K562 (cell line): ENCODE results near the gene ATP5PD. TPM values are rescaled to one million over a fixed set of nuclear protein-coding genes. Genes with fewer than 3 reads are reported as not detected.

Experiments
- CHD1 ChIP-seq: fragments of 200-600 bp; sonication (generic); IDR thresholded peaks from one replicate; pipeline ENCODE4 v1.6.1; 2012; ENCODE audit warnings: mild to moderate bottlenecking, moderate library complexity, low read length, inconsistent platforms
- CREM ChIP-seq: IDR thresholded peaks from 2 replicates; pipeline ENCODE4 v1.6.1; 2014; ENCODE audit warnings: antibody characterized with exemption, low read depth
- CTBP1 ChIP-seq: fragments of 450-650 bp; IDR thresholded peaks from 2 replicates; pipeline ENCODE4 v1.6.1; 2016; ENCODE audit warnings: borderline replicate concordance
- HDAC1 ChIP-seq, 2 experiments: fragments of 450-650 bp; IDR thresholded peaks; 2 replicates each; pipeline ENCODE4 v1.6.1; 2016 to 2017; ENCODE audit warnings: inconsistent platforms in 1 of 2, mild to moderate bottlenecking in 1 of 2, moderate library complexity in 1 of 2
- L3MBTL2 ChIP-seq: fragments of 450-650 bp; IDR thresholded peaks from 2 replicates; pipeline ENCODE4 v1.6.1; 2016; ENCODE audit warnings: mild to moderate bottlenecking, moderate library complexity
- MAFF ChIP-seq: IDR thresholded peaks from 2 replicates; pipeline ENCODE4 v1.6.1; 2012; ENCODE audit warnings: low read length, improper control_type of control experiment
- RERE ChIP-seq: sonication (generic); formaldehyde crosslinking; IDR thresholded peaks from 2 replicates; pipeline ENCODE4 v1.8.0; 2023; ENCODE audit warnings: missing genetic modification reagents, mild to moderate bottlenecking, borderline replicate concordance
- TBP ChIP-seq: optimal IDR thresholded peaks from 2 replicates; pipeline ENCODE3; 2011; ENCODE audit warnings: low read depth, low read length, improper control_type of control experiment
- VEZF1 ChIP-seq: fragments of 200-800 bp; sonication (Bioruptor generic); IDR thresholded peaks from 2 replicates; pipeline ENCODE4 v1.6.1; 2017; ENCODE audit warnings: missing genetic modification characterization, missing compliant biosample characterization
- XRCC4 ChIP-seq: IDR thresholded peaks from one replicate; pipeline ENCODE4 v1.6.1; 2011; ENCODE audit not compliant: insufficient read depth, insufficient read length; ENCODE audit errors: extremely low read depth
- ZNF347 ChIP-seq: fragments of 450-650 bp; formaldehyde crosslinking; IDR thresholded peaks from 2 replicates; pipeline ENCODE4 v1.4.0; 2020; ENCODE audit warnings: low read depth, mild to moderate bottlenecking, moderate library complexity
- ZNF407 ChIP-seq: fragments of 450-650 bp; IDR thresholded peaks from 2 replicates; pipeline ENCODE4 v1.6.1; 2016; ENCODE audit warnings: low read depth
- ZNF57 ChIP-seq: fragments of 450-650 bp; formaldehyde crosslinking; IDR thresholded peaks from 2 replicates; pipeline ENCODE4 v1.4.0; 2020; ENCODE audit warnings: mild to moderate bottlenecking, moderate library complexity
- polyA plus RNA-seq, 8 experiments: library from polyadenylated mRNA; depleted of rRNA in 4 of 8; stranded (reverse) in 5 of 8; unstranded in 3 of 8; fragments of >200 nt; fragmentation: Nextera tagmentation in 2 of 8; fragmentation: Illumina TruSeq in 1 of 8; extraction: Ambion mirVana in 2 of 8; extraction: Trizol in 1 of 8; gene quantifications; 2 replicates each; pipeline versions ENCODE4 v1.2.1 to v1.2.3, GENCODE V29; 2011 to 2014; ENCODE audit warnings: inconsistent platforms in 1 of 8, missing spikeins in 1 of 8
- total RNA-seq, 7 experiments: library from RNA; depleted of rRNA in 6 of 7; stranded (reverse); fragments of >200 nt in 6 of 7; fragmentation: Illumina TruSeq in 2 of 7; extraction: Trizol in 2 of 7; gene quantifications; 2 replicates each; pipeline versions ENCODE4 v1.2.1 to v1.2.3, GENCODE V29; 2011 to 2021; ENCODE audit warnings: low replicate concordance in 1 of 7

ATP5PD gene
- total and polyA plus RNA-seq, 9 of the 15 experiments (the other 6 are each of a cell fraction or from before 2014, with no cell fraction given) = 271 to 828 (median 432) TPM

- peak; percentile 52 for TF ChIP-seq VEZF1 (CRISPR knock-in tag)
- TF ChIP-seq XRCC4 = no peak
- no peak for TF ChIP-seq CHD1
- peak; percentile 88 for TF ChIP-seq CTBP1
- TF ChIP-seq CREM = peak; percentile 38; the same call in 1 of the 2 replicates
- no peak for TF ChIP-seq ZNF407
- no peak for TF ChIP-seq ZNF347
- TF ChIP-seq MAFF = 0 out of 2 replicates have a peak, but pooled peaks have one; percentile 14
- TF ChIP-seq RERE (CRISPR knock-in tag) = no peak
- TF ChIP-seq L3MBTL2 = 0 out of 2 replicates have a peak, but pooled peaks have one; percentile 26
- no peak for TF ChIP-seq ZNF57 (CRISPR knock-in tag)
- peak in 1 of 2 experiments; percentile 65; a peak in 2 of 4 replicates for TF ChIP-seq HDAC1 (IDR thresholded peaks at IDR 0.05)
- TF ChIP-seq TBP = peak; percentile 43
Measured at GRCh38 chr17:75036643-75037268, 10.0 kb downstream of the ATP5PD start (continued).
